Measurements from ENCODE around the gene UCN2.
"Not testable (repeated sequence)": the region's sequence is repeated elsewhere in the genome, so short reads cannot be mapped to it uniquely, and the experiment has no call there.

UCN2 gene

DNA sequence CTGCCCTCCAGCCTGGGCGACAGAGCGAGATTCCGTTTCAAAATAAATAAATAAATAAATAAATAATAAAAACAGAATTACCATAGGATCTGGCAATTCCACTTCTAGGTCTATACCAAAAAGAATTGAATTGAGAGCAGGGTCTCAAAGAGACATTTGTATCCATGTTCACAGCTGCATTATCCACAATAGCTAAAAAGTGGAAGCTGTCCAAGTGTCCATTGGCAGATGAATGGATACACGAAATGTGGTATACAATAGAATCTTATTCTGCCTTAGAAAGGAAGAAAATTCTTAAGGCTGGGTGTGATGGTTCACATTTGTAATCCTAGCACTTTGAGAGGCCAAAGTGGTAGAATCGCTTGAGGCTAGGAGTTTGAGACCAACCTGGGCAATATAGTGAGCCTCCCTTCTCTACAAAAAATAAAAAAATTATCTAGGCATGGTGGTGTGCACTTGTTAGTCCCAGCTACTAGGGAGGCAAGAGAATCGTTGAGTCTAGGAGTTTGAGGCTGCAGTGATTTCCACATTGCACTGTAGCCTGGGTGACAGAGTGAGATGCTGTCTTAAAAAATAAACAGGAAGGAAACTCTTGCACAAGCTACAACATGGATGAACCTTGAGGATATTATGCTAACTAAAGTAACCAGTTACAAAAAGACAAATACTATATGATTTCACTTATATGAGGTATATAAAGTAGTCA lies 31.2 kb downstream of the UCN2 start:
- DNase-seq = no peak

DNA sequence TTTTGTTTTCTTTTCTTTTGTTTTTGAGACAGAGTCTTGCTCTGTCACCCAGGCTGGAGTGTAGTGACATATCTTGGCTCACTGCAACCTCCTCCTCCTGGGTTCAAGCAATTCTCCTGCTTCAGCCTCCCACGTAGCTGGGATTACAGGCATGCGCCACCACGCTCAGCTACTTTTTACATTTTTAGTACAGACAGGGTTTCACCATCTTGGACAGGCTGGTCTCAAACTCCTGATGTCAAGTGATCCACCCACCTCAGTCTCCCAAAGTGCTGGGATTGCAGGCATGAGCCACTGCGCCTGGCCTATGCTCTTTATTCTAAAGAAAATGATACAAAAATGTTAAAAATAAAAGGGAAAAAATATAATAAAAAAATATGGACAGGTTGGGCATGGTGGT lies 32.9 kb downstream of the UCN2 start:
- not testable (repeated sequence) for DNase-seq

DNA sequence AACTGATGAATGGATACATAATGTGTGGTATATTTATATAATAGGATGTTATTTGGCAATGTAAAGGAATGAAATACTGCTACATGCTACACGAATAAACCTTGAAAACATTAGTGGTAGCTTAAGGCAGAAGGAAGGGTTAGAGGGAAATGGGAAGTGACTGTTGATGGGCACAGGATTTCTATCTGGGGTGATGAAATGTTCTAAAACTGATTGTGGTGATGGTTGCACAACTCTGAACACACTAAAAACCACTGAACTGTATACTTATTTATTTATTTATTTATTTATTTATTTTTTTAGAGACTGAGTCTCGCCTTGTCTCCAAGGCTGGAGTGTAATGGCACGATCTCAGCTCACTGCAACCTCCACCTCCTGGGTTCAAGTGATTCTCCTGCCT lies 34.8 kb downstream of the UCN2 start:
- no peak for DNase-seq

DNA sequence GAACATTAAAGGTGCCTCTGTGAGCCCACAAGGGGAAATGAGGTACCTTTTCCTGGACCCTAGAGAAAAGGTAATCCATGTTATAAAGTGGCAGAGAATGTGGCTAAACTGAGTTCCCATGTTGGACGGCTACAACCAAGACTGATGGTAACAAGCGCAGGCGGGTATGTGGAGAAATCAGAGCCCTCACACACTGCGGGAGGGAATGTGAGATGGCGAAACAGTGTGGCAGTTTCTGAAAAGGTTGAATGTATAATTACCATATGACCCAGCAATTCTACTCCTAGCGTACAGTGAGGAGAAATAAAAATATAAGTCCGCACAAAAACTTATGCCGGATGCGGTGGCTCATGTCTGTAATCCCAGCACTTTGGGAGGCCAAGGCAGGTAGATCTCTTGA lies 35.5 kb downstream of the UCN2 start:
- no peak for DNase-seq

DNA sequence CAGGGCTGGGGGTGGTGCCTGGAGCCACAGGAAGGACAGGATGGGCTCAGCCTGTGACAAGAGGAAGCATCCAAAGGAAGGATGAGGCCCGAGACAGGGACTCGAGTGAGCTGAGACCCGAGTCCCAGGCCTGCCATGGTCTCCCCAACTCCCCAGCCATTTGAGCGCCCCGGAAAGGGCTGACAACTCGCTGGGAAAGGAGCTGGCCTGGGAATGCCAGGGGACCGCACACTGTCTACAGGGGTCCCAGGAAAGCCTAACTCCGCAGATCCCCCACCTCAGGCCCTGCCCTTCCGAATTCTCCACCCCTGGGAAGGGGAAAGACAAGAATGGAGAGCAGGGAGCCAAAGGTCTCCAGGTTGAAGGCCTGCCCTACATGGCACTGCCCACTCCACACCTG lies 38.6 kb downstream of the UCN2 start:
- no peak for DNase-seq

DNA sequence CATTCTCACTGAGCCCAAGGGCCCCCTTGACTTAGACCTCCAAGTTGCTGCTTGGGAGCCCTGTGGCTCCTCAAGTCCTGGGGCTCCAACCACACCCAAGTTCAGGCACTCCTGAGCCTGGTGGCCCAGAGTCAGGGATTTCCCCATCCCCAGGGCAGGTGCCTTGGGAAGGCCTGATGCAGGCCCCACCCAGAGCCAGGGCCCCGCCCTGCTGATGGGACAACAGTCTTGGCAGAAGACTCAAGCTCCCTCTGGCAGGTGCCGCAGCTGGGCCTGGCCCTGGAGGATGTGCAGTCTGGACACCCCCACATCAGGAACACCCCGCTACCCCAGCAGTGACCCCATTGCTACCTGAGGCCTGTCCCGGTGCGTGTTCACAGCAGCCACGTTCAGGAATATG lies 41.9 kb downstream of the UCN2 start:
- no peak for DNase-seq

DNA sequence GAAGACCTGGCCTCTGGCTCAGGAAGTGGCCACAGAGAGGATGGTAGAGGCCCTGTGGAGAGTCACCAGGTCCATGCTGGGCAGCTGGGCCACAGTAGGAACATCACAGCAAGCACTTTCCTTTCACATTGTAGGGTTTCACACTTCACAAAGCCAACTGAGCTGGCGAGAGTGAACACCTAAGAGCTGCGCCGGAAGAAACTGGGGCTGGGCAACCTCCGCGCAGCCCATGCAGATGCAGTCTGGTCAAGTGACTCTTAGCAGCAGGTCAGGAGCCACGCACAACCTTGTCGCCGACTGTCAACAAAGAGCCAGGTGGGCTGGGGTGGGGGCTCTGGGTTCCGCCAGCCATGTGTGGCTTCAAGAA lies 44.3 kb downstream of the UCN2 start:
- no peak for DNase-seq

DNA sequence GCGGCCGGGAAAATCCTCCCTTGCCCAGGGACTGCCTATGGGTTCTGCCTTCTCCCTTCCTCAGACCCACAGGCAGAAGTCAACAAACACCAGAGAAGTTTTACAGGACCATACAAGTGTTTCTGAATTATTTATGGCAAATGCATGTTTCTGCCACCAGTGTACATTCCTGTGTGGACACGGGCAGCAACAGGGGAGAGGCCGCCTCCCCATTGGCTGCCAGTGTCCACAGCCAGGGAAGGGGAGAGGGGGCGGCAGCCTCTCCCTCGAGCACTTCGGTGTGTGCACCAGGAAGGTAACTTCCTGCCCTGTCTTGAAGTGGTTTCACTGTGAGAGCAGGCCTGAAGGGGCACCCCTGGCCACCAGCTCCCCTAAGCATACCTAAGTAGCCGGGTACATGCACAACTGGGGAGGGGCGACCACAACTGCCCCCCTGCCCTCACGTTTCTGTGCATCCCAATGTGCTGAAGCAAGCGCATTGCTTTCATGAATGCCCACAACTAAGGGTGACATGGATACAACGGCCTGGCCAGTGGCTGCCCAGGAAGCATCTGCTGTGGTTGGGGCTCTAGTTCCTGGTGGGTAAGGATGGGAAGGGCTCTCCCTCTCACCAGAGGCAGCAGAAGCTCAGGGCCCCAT lies 44.8 kb downstream of the UCN2 start:
- no peak for DNase-seq

DNA sequence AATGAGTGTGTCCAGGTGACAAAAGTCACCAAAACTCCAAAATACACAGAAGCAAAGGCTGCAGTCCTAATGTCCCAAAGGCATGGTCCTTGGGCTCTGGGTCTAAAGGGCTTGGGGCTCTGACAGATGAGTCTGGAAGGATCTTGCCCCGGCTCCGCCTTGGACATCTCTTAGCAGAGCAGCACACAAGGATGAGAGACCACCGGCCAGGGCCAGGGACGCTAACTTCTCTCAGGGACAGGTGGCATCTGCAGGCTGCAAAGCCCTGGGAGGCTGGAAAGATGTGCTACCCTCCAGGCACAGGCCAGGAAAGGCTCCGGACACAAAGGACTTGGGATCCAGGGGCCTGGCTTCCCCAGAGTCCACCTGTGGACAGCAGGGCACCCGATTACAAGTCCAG lies 45.5 kb downstream of the UCN2 start:
- DNase-seq = no peak

DNA sequence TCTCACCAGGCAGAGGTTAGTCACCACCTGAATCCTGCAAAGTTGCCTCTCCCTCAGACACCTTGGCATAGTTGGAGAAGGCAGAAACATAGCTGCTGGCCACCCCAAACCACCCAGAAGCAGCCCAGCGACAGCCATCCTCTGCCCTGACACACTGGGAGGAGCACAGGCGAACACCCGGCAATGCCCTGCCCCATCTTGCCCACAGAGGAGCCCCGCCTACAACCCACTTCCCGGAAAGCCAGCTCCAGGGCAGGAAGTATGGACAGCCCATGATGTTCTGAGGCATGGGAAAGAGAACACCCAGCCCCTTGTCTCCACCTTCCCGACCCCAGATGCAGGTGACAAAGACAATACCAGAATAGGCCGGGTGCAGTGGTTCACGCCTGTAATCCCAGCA lies 47.0 kb downstream of the UCN2 start:
- peak in 1 of 2 experiments; percentile 23 for DNase-seq

DNA sequence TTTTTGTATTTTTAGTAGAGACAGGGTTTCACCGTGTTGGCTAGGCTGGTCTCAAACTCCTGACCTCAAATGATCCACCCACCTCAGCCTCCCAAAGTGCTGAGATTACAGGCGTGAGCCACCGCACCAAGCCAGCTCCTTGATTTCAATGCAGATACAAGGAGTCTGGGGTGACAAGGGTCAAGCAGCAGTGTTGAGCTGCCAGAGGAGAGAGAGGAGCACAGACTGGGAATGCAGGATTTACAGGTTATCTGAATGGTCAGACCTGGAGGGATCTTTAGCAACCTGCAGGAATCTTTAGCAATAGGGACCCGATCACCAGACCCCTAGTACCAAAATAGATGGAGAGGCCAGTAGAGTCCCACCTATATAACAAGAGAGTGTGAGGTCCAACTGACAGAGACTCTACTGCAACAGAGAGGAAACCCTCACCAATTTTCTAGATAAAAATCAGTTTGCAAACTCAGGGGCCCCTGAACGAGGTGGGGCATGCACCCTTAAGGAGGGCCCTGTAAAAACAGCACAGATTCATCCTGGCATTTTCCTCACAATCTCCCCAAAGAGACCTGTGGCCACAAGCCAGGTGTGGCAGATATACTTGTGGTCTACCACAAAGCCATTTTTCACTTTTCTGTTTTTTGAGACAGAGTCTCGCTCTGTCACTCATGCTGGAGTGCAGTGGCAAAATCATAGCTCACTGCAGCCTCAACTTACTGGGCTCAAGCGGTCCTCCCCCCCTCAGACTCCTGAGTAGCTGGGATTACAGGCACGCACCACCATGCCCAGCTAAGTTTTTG lies 49.0 kb downstream of the UCN2 start:
- no peak for DNase-seq
